AG08395 (cell line): ENCODE measurements around the gene CNTNAP1.
"Not testable (repeated sequence)": the region's sequence is repeated elsewhere in the genome, so short reads cannot be mapped to it uniquely, and the experiment has no call there.

Experiments used
- DNase-seq: peaks from one replicate; pipeline ENCODE4 v3.0.0; 2012; ENCODE audit warnings: mixed read lengths, low spot score

The CNTNAP1 gene

GRCh38 chr17:42681976-42682721, at the start of gene CNTNAP1:
TSS of gene CNTNAP1 (plus strand) at chr17:42682531. CDS start at chr17:42682830, 299 bp downstream.
- DNase-seq, result peak; percentile 79

- DNase-seq, result no peak
Measured at GRCh38 chr17:42632949-42633444, 49.3 kb upstream of the CNTNAP1 start.

DNA sequence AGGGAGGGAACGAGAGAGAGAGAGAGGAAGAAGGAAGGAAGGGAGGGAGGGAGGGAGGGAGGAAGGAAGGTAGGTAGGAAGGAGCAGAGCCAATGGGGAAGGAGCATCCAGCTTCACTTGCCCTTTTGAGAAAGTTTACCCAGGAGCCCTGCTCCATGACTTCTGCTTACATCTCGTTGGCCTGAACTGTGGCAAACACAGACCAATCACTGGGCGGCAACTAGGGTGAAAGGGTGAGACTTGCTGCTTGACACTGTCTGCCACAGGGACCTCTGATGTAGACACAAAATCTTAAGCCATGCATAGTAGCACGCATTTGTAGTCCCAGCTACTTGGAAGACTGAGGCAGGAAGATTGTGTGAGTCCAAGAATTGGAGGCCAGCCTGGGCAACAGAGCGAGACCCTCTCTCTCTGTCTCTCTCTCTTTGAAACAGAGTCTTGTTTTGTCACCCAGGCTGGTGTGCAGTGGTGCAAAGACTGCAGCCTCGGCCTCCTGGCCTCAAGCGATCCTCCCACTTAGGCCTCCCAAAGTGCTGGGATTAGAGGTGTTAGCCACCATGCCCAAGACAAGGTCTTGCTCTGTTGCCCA, 42.7 kb upstream of the CNTNAP1 start:
- DNase-seq, result no peak

GRCh38 chr17:42640121-42640520, 42.2 kb upstream of the CNTNAP1 start:
- DNase-seq, result no peak

DNA sequence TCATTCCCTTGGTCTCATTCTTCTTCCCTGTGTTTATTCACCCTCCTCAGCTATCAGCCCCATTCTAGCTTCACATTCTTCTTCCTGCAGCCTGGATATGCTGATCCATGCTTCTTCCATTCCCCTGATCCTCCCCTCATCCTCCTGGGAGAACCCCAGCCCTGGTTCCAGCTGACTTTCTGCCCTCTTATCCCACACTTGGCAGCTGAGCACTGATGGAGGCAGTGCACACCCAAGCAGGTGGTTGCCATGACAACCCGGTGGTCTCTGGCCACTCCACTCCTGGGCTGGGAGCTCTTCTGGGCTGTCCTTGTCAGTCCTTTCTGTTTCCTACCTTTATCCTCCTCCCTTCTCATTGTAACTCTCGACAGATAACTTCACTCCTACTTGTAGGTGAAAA, 40.0 kb upstream of the CNTNAP1 start:
- no peak for DNase-seq

DNA sequence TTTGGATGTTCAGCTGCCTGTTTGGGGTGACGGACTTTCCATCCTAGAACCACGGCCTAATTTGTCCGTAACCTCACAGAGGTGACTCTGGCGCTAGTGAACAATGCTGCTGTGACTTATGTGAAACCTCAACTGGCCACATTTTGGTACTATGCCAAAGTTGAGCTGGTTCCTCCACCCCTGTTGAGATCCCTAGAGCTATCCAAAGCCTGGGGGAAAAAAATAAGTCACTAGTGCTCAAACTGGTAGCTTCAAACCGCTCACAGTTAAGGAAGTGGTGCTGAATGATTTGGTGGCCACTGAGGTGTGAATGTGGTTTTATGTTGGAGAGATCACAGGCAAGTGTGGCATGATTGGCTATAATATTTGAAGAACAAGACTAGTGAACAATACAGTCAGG, 34.6 kb upstream of the CNTNAP1 start:
- no peak for DNase-seq

DNA sequence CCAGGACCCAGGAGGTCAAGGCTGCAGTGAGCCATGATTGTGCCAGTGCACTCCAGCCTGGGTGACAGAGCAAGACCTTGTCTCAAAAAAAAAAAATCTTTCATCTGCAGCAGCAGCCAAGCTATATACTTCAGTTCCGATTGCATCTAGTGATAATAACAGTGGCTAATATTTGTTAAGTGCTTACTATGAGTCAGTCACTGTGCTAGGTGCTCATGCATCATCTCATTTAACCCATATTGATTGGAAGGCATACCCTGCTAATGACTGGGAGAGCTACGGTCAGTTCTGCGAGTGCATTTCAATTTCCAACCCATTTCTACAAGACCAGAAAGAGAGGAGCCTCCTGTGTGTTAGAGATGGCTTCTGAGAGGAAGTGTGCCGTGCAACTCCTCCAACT, 30.9 kb upstream of the CNTNAP1 start:
- no peak for DNase-seq

DNA sequence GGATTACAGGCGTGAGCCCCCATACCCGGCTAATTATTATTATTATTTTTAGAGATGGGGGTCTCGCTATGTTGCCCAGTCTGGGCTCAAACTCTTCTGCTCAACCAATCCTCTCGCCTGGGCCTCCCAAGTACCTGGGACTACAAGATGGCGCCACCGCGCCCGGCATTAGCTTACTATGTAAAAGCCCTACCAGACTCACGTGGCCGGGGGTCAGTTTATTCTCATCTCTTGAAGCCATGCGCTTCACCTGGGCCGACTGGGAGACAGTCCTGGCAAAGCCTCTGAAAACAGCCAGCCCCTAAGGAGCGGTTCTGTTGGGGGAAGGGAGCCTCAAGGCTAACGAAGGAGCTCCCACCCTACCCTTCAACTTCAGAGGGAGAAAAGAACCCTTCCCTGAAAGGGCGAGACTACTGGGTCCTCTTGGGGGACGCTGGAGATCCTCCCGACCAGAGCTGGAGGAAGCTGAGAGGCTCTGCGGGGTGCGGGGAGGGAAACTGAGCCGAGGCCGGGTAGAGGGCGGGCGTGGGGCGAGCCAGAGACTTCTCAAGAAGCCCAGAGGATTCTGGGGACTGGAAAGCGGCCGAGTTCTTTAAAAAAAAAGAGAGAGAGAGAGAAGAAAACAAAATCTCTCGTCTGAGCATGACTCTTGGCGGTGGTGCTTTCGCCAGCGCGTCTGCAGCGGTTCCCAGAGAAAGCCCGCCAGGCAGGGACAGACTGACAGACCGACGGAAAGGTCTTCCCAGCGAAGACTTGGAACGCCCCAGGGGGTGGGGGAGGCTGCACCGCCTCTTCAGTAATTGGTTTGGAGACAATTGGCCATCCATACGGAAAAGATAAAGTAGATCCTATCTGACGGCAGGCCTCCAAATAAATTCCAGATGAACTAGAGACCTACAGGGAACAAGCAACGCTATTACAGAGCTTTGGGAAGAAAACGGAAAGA, 28.9 kb upstream of the CNTNAP1 start:
- peak; percentile 80 for DNase-seq

GRCh38 chr17:42655528-42655927, 26.8 kb upstream of the CNTNAP1 start:
- DNase-seq, result peak; percentile 27

DNA sequence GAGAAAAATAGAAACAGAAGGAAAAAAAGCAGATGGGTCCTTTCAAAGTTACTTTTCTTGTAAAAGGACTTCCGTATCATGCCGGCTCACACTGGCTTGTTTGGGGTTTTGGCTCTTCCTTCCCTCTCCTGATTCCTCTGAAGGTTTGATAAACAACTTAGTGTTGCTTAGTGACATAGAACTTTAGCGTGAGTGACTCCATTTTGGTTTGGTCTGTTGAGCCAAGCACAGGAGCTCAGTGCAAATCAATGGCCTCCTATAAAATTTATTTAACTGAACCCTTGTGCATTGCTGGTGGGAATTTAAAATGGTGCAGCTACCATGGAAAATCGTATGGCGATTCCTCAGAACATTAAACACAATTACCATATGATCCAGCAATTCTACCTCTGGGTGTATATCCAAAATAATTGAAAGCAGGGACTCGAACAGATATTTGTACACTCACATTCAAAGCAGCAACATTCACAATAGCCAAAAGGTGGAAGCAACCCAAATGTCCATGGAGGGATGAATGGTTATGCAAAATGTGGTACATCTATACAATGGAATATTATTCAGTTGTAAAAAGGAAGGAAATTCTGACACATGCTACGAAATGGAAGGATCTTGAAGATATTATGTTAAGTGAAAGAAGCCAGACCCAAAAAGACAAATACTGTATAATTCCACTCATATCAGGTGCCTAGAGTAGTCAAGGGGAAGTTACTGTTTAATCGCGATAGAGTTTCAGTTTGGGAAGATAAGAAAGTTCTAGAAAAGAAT, 24.3 kb upstream of the CNTNAP1 start:
- no peak for DNase-seq

- DNase-seq, result peak; percentile 98
Measured at GRCh38 chr17:42659079-42659931, 23.0 kb upstream of the CNTNAP1 start, which contains the start of gene TUBG2. TSS of gene TUBG2 (plus strand) at chr17:42659284. CDS start at chr17:42659504, 220 bp downstream.

GRCh38 chr17:42659932-42660274, 22.4 kb upstream of the CNTNAP1 start:
- not testable (repeated sequence) for DNase-seq

GRCh38 chr17:42660692-42661345, 21.5 kb upstream of the CNTNAP1 start:
- DNase-seq, result peak; percentile 79

DNA sequence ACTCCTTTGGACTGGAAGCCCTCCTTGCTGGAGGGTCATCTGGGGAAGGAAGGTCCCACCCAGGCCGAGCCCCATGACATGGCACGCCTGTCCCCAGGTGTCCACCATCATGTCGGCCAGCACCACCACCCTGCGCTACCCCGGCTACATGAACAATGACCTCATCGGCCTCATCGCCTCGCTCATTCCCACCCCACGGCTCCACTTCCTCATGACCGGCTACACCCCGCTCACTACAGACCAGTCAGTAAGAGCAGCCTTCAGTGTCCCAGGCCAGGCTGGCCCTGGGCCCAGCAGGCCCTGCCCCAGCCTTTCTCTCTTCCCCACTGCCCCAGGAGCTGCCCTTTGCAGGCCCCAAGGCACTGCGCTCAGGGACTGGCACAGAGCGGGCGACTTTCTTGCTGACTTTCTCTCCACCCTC, 16.7 kb upstream of the CNTNAP1 start:
- no peak for DNase-seq

GRCh38 chr17:42666126-42666525, 16.2 kb upstream of the CNTNAP1 start:
- not testable (repeated sequence) for DNase-seq

DNA sequence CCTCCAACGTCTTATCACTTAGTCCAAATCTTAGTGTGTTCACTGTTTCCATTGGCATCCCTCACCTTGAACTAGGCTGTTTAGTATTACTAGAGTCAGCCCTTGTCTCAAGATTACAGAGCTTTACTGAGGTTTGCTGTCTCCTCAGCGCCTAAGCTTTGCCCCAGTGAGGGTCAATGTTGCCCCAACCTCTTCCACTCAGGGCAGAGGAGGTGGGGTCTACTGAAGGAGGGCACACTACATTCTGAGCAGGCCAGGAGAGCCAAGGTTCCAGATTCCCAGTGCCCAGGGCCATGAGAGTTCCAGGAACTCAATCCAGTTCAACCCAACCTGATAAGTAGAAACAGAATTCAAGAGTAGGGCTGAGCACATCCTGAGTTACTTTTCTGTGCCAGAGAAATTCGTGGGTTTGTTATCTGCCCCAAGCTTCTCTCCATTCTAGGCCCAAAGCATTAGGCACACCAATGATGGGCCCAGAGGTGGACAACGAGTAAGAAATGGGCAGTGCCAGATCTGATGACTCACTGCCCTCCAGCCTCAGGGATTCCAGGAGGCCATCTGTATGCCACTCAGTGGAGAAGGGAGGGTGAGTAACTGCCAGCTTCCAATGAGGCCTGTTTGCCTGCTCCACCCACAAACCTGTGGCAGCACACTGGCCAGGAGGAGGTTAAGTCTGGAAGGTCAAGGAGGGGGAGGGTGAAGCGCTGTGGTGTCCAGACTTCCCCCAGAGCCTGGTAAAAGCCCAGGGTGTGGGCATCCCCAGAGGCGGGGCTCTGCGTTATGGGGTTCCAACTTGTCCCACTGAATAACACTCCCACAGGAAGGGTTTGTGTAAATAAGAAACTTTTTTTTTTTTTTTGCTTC, 15.0 kb upstream of the CNTNAP1 start:
- DNase-seq, result peak; percentile 96

DNA sequence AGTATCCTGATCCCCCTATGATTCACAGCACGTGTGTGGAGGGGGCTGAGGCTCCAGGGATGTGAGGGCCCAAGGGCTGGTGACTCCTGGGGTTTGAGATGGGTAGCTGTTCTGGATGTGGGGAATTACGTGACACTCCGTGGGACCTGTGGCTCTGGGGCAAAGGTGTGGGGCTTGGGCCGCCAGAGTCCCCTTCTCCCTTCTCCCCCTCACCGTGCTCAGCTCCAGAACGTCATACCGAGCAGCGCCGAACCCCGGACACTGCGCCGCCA, 12.7 kb upstream of the CNTNAP1 start:
- no peak for DNase-seq

DNA sequence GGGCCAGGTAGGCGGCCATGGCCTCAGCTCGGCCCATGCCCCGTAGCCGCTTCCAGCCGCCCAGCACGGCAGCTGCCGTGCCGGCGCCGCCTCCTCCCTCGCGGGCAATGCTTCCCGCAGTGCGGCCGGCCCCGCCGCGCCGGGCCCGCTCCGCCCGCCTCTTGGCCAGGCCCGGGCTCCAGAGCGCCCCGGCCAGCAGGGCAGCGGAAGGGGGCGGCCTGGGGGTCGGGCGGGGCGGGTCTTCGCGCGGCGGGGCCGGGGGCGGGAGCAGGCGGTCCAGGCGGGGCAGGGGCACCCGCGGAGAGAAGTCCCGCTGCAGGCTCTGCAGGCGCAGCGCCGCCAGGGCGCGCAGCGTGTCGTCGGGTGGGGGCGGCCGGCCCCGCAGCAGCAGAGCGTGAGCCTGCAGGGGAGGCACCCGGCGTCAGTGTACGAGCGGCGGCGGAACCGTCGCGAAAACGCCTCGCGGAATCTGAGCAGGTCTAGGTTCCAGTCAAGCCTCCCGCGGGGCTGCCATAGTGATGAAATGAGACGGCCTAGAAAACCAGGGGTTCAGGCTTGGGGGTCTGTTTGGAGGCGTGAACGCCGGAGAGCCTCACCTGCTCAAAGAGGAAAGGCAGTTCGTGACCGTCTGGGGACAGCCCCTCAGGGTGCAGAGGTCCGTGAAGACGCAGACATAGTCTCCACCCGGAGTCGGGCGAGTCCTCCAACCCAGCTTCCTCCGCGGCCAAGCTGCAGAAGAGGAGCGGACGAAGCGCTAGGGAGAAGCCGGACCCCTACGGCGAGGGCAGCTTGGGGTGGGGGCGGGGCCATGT, 12.1 kb upstream of the CNTNAP1 start:
- no peak for DNase-seq
